K562 (cell line): ENCODE measurements around the gene A1BG. TPM values are rescaled to one million over a fixed set of nuclear protein-coding genes. Genes with fewer than 3 reads are reported as not detected.

Experiments used
- C11orf30 ChIP-seq: fragments of 450-650 bp; IDR thresholded peaks from 2 replicates; pipeline ENCODE4 v1.6.1; 2016; ENCODE audit warnings: low read depth, mild to moderate bottlenecking
- CREBBP ChIP-seq: IDR thresholded peaks from one replicate; pipeline ENCODE4 v1.6.1; 2012; ENCODE audit warnings: low read depth, mild to moderate bottlenecking, control low read depth, inconsistent platforms, low read length
- DMBX1 ChIP-seq: fragments of 250-450 bp; sonication (Bioruptor Pico); IDR thresholded peaks from 2 replicates; pipeline ENCODE4 v1.8.0; 2022; ENCODE audit warnings: inconsistent platforms, mild to moderate bottlenecking, moderate library complexity, borderline replicate concordance
- E2F8 ChIP-seq: fragments of 450-650 bp; IDR thresholded peaks from 2 replicates; pipeline ENCODE4 v1.7.1; 2018; ENCODE audit warnings: mild to moderate bottlenecking, low read depth; ENCODE audit not compliant: partially characterized antibody
- EZH2 ChIP-seq: IDR thresholded peaks from 2 replicates; pipeline ENCODE4 v1.6.1; 2012; ENCODE audit warnings: low read depth, mild to moderate bottlenecking, inconsistent platforms, low read length, borderline replicate concordance
- PATZ1 ChIP-seq: fragments of 250-450 bp; sonication (Bioruptor Pico); IDR thresholded peaks from 2 replicates; pipeline ENCODE4 v1.5.0; 2020; ENCODE audit warnings: mild to moderate bottlenecking, borderline replicate concordance
- SIRT6 ChIP-seq: IDR thresholded peaks from one replicate; pipeline ENCODE4 v1.6.1; 2012; ENCODE audit warnings: low read depth, mild to moderate bottlenecking, control low read depth, inconsistent platforms, low read length, moderate library complexity
- TCF15 ChIP-seq: fragments of 250-450 bp; sonication (Bioruptor Pico); IDR thresholded peaks from 2 replicates; pipeline ENCODE4 v1.8.0; 2022; ENCODE audit warnings: moderate library complexity, mild to moderate bottlenecking, inconsistent platforms
- ZBTB11 ChIP-seq, 3 experiments: fragments of 200-800 bp in 1 of 3; fragments of 250-450 bp in 1 of 3; fragments of 450-650 bp in 1 of 3; sonication (Bioruptor Pico) in 1 of 3; sonication (Bioruptor generic) in 1 of 3; formaldehyde crosslinking in 1 of 3; IDR thresholded peaks; 2 replicates each; pipeline versions ENCODE4 v1.6.1 to v1.8.0; 2016 to 2022; ENCODE audit warnings: mild to moderate bottlenecking in 2 of 3, missing genetic modification characterization in 2 of 3, missing compliant biosample characterization in 1 of 3, moderate library complexity in 1 of 3
- ZBTB26 ChIP-seq: fragments of 450-650 bp; formaldehyde crosslinking; IDR thresholded peaks from 2 replicates; pipeline ENCODE4 v1.4.0; 2022; ENCODE audit warnings: missing genetic modification characterization
- ZBTB7A ChIP-seq: IDR thresholded peaks from 2 replicates; pipeline ENCODE4 v1.6.1; 2011; ENCODE audit warnings: low read depth, mild to moderate bottlenecking, low read length, moderate library complexity, borderline replicate concordance; ENCODE audit not compliant: control insufficient read depth
- ZNF224 ChIP-seq: sonication (generic); formaldehyde crosslinking; IDR thresholded peaks from 2 replicates; pipeline ENCODE4 v1.8.0; 2022; ENCODE audit warnings: mild to moderate bottlenecking, missing genetic modification reagents
- ZNF77 ChIP-seq: fragments of 250-450 bp; sonication (Bioruptor Pico); IDR thresholded peaks from 2 replicates; pipeline ENCODE4 v1.5.0; 2020
- polyA plus RNA-seq, 8 experiments: library from polyadenylated mRNA; depleted of rRNA in 4 of 8; stranded (reverse) in 5 of 8; unstranded in 3 of 8; fragments of >200 nt; fragmentation: Nextera tagmentation in 2 of 8; fragmentation: Illumina TruSeq in 1 of 8; extraction: Ambion mirVana in 2 of 8; extraction: Trizol in 1 of 8; gene quantifications; 2 replicates each; pipeline versions ENCODE4 v1.2.1 to v1.2.3, GENCODE V29; 2011 to 2014; ENCODE audit warnings: inconsistent platforms in 1 of 8, missing spikeins in 1 of 8
- total RNA-seq, 7 experiments: library from RNA; depleted of rRNA in 6 of 7; stranded (reverse); fragments of >200 nt in 6 of 7; fragmentation: Illumina TruSeq in 2 of 7; extraction: Trizol in 2 of 7; gene quantifications; 2 replicates each; pipeline versions ENCODE4 v1.2.1 to v1.2.3, GENCODE V29; 2011 to 2021; ENCODE audit warnings: low replicate concordance in 1 of 7

A1BG gene
- total and polyA plus RNA-seq, 9 of the 15 experiments (the other 6 are each of a cell fraction or from before 2014, with no cell fraction given): 0.10 to 19.8 (median 2.6) TPM

- TF ChIP-seq SIRT6: peak; percentile 32
- TF ChIP-seq TCF15 (CRISPR knock-in tag): no peak
- TF ChIP-seq DMBX1: no peak
- no peak for TF ChIP-seq ZNF224
- TF ChIP-seq E2F8: no peak
- no peak for TF ChIP-seq ZBTB26 (CRISPR knock-in tag)
- no peak for TF ChIP-seq ZBTB11 (CRISPR knock-in tag; IDR thresholded peaks at IDR 0.05)
- no peak for TF ChIP-seq ZBTB7A
- no peak for TF ChIP-seq EZH2
- no peak for TF ChIP-seq PATZ1
- peak; percentile 65; the same call in 1 of the 2 replicates for TF ChIP-seq C11orf30
- TF ChIP-seq CREBBP: no peak
- TF ChIP-seq ZNF77: no peak
Measured at GRCh38 chr19:58394821-58395219, 41.5 kb upstream of the A1BG start (continued).
